ENCODE data around the gene HELZ. TPM values are rescaled to one million over a fixed set of nuclear protein-coding genes. Genes with fewer than 3 reads are reported as not detected.

The HELZ gene
- total and polyA plus RNA-seq, 2 donors (not counting 3 experiments of a cell fraction or from before 2014, with no cell fraction given): 8.0 to 47.3 TPM

DNA sequence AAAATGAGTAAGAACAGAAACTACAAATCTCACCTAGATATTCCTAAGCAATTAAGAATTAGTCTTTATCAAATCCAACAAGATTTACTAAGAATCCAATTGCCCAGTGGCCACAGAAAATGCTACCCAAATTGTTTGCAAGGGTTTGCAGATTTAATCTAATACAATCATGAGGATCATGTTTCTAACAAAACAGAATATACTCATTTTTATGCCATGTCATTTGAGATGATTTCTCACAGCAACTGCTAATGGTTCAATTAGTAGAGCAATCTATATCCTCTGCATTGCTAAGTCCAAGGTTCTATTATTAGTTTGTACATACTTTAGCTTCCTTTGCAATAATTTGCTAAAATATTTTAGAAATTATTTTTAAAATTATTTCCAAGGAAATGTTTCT, 41.2 kb downstream of the HELZ start:
- Histone ChIP-seq H3K27ac (ENCODE audit: insufficient read depth, low read depth, low read length) (no peak overlapping the region), H3K4me1 (ENCODE audit: control insufficient read depth, extremely low read depth, insufficient read depth, low read length) (no peaks in the 10 kb centered on the region), H4K20me1 (replicated peaks; ENCODE audit: control insufficient read depth, extremely low read depth, insufficient read depth, low read length) (no peaks in the 10 kb centered on the region), H3K79me2 (ENCODE audit: control insufficient read depth, insufficient read depth, low read length) (peaks cover 4% of the 10 kb centered on the region), H3K27me3 (ENCODE audit: control insufficient read depth in 2 of 2, insufficient read depth in 2 of 2, low read length in 2 of 2) (no peaks in the 10 kb centered on the region), H3K4me3 (replicated peaks in 1 of 3; ENCODE audit: insufficient read depth in 1 of 3, low read depth in 1 of 3, low read length in 3 of 3) (no peak overlapping the region), H3K4me2 (ENCODE audit: insufficient read depth, low read length) (no peak overlapping the region), H3K9me3 (replicated peaks; ENCODE audit: control insufficient read depth, insufficient read depth, low read length) (no peaks in the 10 kb centered on the region), H3K9ac (replicated peaks; ENCODE audit: extremely low read depth, insufficient read depth, low read length) (no peak overlapping the region), H2AFZ (ENCODE audit: low read depth, low read length) (no peak overlapping the region), H3K36me3 (ENCODE audit: control insufficient read depth in 2 of 2, extremely low read depth in 1 of 2, insufficient read depth in 2 of 2, low read length in 2 of 2) (peaks cover 6 to 7% of the 10 kb centered on the region in 2 experiments), H3K9me1 (replicated peaks; ENCODE audit: control insufficient read depth, extremely low read depth, insufficient read depth, low read length) (no peaks in the 10 kb centered on the region)
- intact Hi-C loops (cut with micrococcal nuclease): no loop called here
- TF ChIP-seq FOS (IDR thresholded peaks at IDR 0.05; ENCODE audit: borderline replicate concordance, insufficient read depth, low read length) (no peak), POLR2AphosphoS5 (IDR thresholded peaks at IDR 0.05; ENCODE audit: insufficient read depth, low read depth, low read length) (no peak), POLR2A (IDR thresholded peaks at IDR 0.05; ENCODE audit: low read depth, low read length) (no peak), MYC (IDR thresholded peaks at IDR 0.05; ENCODE audit: low read depth, low read length) (no peak), EZH2 (IDR thresholded peaks at IDR 0.05; ENCODE audit: borderline replicate concordance, low read depth, low read length, severe bottlenecking) (no peak), JUN (IDR thresholded peaks at IDR 0.05; ENCODE audit: borderline replicate concordance, insufficient read depth, insufficient read length, low read depth) (no peak), GATA2 (IDR thresholded peaks at IDR 0.05; ENCODE audit: insufficient read depth, insufficient read length, low read depth, low read length) (no peak)
- TF ChIP-seq, protein P1, sequence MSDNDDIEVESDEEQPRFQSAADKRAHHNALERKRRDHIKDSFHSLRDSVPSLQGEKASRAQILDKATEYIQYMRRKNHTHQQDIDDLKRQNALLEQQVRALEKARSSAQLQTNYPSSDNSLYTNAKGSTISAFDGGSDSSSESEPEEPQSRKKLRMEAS (IDR thresholded peaks at IDR 0.05; ENCODE audit: insufficient read depth, insufficient read length): no peak
- TF ChIP-seq, protein P2, sequence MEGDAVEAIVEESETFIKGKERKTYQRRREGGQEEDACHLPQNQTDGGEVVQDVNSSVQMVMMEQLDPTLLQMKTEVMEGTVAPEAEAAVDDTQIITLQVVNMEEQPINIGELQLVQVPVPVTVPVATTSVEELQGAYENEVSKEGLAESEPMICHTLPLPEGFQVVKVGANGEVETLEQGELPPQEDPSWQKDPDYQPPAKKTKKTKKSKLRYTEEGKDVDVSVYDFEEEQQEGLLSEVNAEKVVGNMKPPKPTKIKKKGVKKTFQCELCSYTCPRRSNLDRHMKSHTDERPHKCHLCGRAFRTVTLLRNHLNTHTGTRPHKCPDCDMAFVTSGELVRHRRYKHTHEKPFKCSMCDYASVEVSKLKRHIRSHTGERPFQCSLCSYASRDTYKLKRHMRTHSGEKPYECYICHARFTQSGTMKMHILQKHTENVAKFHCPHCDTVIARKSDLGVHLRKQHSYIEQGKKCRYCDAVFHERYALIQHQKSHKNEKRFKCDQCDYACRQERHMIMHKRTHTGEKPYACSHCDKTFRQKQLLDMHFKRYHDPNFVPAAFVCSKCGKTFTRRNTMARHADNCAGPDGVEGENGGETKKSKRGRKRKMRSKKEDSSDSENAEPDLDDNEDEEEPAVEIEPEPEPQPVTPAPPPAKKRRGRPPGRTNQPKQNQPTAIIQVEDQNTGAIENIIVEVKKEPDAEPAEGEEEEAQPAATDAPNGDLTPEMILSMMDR (IDR thresholded peaks at IDR 0.05; ENCODE audit: extremely low read depth in 1 of 2, insufficient read depth in 1 of 2, low read depth in 1 of 2, low read length in 2 of 2): no peak
- DNase-seq (ENCODE audit: low read depth, low spot score) (no peak), FAIRE-seq (no peak)
- dilution Hi-C loops (cut with MboI; ENCODE audit: extremely low pct_ligation_motif_present, low sequenced_read_pairs): no loop called here
- no TSS peak for BruUV-seq (replicated peaks)
- ChIA-PET CTCF (no interaction called here), POLR2A (no interaction called here)
